ENCODE measurements around the gene LUC7L3.

- TF ChIP-seq EZH2 (IDR thresholded peaks at IDR 0.05; ENCODE audit: borderline replicate concordance, insufficient read depth, low read depth, low read length, poor library complexity, severe bottlenecking) (no peak), CTCF (IDR thresholded peaks at IDR 0.05) (no peak)
These were observed 26.2 kb downstream of the LUC7L3 start for GRCh38 chr17:50745631-50746030.

All from B cell (primary cell).